Measurements from ENCODE around the gene SMDT1.
"Not testable (repeated sequence)": the region's sequence is repeated elsewhere in the genome, so short reads cannot be mapped to it uniquely, and the experiment has no call there.

SMDT1 gene

DNA sequence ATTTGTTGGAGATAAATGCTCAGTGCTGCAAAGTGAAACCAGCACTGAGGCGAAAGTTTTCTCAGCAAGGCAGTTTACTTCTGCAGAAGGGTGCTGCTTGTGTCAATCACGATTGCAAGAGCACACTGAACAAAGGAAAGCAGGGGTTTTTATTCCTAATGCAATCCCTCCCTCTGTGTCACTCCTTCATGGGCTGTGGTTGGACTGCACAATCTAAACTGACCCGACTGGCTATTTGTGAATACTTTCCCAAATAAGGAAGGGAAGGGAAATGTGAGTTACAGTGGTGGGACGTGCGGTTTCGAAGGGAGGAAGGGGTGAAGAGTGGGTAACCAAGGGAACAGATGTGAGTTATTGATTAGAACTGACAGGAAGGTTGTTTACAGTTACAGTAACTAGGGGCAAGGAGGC, 35.9 kb downstream of the SMDT1 start:
- DNase-seq, result not testable (repeated sequence)

DNA sequence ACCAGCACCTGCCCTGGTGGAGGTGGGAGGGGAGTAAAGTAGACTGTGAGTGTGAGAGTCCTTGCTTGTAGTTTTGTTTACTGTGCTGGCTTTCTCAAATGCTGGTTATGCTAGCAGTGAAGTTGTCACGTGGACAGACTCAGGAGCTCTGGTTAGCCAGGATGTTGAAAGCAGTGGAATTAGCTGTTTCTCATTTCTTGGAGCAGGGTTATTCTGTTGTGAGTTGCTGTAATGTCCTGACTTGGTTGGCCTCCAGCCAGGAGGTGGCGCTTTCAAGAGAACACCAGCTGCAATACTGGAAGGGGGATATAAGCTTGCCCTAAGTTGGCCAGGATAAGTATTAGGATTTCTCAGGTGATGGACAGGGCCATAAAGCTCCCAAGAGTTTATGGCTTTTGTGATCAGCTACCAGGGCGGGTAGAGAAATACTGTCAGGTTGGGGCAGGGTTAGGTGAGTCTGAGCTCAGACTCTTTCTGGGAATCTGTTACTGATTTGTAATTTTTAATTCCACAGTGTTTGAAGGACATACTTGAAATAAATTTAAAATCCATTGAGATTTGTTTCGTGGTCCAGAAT, 37.4 kb downstream of the SMDT1 start:
- no peak for DNase-seq

DNA sequence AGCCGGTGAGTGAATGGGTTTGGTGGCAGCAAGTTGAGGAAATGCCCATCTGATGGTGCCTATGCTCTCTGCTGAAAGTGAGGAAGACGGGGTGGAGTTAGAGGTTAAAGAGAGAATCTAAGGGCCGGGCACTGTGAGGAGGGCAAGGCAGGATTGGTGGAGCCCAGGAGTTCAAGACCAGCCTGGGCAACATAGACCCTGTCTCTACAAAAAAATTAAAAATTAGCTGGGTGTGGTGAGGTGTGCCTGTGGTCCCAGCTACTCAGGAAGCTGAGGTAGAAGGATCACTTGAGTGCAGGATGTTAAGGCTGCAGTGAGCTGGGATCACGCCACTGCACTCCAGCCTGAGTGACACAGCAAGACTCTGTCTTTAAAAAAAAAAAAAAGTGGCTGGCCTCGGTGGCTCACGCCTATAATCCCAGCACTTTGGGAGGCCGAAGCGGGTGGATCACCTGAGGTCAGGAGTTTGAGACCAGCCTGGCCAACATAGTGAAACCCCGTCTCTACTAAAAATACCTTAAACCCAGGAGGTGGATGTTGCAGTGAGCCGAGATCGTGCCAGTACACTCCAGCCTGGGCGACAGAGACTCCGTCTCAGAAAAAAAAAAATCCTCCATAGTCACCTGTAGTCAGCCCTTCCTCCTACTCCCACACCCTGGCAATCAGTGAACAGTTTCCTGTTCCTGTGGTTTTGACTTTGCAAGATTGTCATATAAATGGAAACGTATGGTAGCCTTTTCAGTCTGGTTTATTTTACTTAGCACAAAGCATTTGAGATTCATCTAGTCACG, 40.9 kb downstream of the SMDT1 start:
- peak; percentile 56 for DNase-seq

DNA sequence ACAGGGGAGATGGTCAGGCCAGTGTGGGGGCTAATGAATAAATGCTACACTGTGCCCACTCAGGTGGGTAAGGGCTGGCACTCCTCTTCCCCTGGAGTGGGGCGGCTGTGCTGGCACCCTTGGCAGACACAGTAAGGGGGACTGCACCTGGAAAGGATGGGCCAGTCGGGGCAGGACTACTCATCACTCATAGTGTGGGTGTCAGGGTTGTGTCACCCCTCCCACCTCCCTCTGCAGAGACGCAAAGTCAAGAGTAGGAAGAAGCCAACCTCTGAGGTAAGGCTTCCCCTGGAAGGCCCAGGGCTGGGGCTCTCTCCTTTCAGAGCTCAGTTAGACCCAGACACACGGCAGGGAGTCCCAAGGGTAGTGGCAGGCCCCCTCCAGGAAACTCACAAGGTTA, 44.0 kb downstream of the SMDT1 start:
- DNase-seq, result not testable (repeated sequence)

DNA sequence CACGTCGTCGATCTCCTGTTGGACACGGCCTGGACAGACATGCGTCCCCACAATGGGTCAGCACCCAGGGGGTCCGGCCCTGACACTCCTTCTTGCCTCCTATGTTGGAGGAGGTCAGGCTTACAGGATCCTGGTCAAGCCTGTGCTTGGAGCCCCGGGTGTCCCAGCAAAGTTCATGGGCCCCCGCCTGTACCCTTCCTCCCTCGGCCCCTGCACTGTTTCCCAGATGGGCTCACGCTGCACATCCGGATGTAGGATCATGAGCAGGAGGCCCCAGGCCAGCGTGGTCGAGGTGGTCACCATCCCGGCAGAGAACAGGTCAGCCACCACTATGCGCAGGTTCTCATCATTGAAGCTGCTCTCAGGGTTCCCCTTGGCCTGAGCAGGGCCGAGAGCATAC, 48.1 kb downstream of the SMDT1 start:
- DNase-seq, result no peak

DNA sequence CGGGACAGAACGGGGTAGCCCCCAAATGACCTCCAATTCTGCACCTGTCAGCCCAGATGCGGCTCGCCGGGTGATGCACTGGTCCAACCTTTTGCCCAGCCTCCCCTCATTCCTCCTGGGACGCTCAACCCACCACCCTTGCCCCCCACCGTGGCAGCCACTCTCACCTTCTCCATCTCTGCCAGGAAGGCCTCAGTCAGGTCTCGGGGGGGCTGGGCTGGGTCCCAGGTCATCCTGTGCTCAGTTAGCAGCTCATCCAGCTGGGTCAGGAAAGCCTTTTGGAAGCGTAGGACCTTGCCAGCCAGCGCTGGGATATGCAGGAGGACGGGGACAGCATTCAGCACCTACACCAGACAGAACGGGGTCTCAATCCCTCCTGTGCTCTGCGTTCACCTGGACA, 48.5 kb downstream of the SMDT1 start:
- DNase-seq, result not testable (repeated sequence)

DNA sequence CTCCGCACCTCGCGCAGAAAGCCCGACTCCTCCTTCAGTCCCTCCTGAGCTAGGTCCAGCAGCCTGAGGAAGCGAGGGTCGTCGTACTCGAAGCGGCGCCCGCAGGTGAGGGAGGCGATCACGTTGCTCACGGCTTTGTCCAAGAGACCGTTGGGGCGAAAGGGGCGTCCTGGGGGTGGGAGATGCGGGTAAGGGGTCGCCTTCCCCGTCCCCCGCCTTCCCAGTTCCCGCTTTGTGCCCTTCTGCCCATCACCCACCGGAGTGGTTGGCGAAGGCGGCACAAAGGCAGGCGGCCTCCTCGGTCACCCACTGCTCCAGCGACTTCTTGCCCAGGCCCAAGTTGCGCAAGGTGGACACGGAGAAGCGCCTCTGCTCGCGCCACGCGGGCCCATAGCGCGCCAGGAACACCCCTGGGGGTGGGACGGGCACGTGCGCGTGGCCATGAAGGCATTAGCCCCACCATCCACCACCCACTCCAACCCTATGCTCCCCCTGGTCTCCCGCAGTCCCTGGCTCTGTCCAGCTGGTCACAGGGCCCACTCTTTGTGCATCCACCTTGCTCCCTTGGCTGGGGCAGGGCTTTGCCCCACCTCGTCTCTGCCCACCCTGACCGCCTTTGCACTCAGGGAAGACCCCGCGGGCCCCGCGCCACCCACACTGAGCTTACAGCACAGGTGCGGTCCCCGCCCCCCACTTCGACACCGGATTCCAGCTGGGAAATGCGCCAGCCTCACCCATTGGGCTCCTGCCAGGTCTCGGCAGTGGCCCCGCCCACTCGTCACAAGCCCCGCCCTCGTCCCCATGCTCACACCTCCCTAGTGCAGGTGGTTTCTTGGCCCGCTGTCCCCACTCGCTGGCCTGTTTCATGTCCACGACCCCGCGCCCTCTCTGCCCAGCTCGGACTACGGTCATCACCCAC, 49.5 kb downstream of the SMDT1 start:
- not testable (repeated sequence) for DNase-seq

DNA sequence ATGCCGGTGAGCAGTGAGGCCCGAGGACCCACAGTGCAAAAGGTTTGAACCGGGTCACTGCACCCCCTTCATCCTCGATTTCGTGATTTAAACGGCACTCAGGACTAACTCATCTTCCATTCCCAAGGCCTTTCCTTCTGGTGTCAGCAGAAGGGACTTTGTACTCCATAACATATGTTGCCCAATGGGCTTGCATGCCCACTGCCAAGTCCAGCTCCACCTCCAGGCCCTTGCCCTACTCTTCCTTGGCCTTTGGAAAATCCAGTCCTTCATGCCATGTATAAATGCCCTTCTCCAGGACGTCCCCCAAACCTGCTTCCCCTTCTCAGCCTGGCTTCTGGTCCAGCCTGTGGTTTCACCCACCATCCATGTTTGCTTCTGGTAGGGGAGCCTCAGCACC, 50.7 kb downstream of the SMDT1 start:
- not testable (repeated sequence) for DNase-seq

DNA sequence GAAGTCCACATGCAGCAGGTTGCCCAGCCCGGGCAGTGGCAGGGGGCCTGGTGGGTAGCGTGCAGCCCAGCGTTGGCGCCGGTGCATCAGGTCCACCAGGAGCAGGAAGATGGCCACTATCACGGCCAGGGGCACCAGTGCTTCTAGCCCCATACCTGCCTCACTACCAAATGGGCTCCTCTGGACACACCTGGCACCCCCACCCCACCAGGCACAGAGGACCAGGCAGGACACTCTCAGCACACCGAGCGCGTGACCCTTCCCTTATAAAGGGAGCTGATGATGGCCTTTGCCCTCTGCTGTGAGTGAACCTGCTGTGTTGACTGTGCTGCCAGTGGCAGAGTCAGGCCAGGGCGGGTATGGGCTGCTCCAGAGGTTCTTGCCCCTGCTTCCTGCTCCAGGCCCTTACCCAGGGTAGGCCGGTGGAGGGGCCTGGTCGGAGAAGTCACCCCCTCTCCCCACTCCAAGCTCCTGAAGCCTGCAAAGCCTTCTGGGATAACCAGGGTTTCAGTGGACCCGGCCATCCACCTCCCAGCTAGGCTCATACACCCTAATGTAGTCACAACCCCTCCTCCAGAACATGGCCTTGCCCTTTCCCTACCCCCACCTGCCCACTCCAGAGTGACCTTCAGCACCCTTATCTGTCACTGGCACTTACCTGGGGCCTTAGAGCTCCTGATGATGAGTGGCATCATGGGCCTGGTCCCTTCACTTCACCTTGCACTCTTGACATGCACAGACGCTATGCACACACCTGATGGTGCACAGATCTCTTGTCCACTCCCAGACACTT, 51.3 kb downstream of the SMDT1 start, which contains the start of gene CYP2D6:
Gene CYP2D6 (minus strand): TSS at position 172 of the 793 bp plus-strand sequence. CDS start 19 bp downstream, at position 153.
- not testable (repeated sequence) for DNase-seq

DNA sequence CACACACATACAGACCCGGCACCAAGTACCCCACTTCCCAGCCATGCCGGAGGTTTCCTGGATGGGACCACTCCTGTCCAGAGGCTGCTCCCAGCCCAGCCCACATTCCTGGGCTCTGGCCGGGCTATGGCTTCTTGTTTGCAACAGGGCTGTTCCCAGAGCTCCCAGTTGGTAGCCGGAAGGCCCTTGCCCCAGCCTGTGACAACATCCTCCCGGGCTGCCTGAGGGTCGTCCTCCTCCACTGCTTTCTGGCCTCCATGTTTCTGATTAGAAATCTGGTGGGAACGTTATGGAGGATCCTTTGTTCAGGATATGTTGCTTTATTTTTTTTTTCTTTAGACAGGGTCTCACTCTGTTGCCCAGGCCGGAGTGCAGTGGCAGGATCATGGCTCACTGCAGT, 52.1 kb downstream of the SMDT1 start:
- DNase-seq, result no peak

DNA sequence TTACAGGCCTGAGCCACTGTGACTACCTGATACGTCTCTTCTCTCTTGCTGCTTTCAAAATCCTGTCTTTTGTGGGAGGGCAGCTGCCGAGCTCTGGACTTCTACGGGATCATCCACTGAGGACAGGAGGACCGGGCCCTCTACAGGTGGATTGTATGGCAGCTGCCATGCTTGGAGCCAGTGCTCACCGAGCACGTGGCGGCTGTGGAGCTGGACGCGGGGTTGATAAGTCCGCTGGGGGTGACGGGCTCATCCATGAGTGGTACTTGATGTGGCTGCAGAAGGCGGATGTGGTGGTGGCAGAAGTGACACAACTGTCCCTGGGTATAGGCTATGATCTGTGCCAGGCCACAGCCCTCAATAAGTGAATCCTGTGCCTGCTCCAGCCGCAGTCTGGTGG, 53.0 kb downstream of the SMDT1 start:
- DNase-seq, result no peak

Data from hematopoietic multipotent progenitor cell treated with erythropoietin and hydrocortisone succinate and interleukin-3 and kit ligand, for 4 days (in vitro differentiated cells).